ENCODE measurements around the gene STIM1. TPM values are rescaled to one million over a fixed set of nuclear protein-coding genes. Genes with fewer than 3 reads are reported as not detected.

Gene STIM1
- total RNA-seq, 1 experiment from 2014 or later, result 55.1 TPM

DNA sequence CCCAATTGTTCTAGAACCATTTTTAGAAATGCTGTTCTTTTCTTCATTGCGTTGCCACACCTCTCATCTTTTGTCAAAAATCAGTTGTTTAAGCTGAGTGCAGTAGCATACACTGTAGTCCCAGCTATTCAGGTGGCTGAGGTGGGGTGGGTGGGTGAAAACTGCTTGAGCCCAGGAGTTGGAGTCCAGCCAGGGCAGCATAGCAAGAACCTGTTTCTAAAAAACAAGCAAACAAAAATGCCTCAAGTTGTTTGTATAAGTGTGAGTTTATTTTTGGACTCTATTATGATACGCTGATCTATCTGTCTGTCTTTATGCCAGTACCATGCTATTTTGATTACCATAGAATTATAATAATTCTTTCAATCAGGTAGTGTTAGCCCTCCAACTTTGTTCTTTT lies 176.6 kb downstream of the STIM1 start:
- no peaks in the 10 kb centered on the region for H3K36me3 Mint-ChIP-seq (ENCODE audit: insufficient read depth, unreplicated experiment)
- POLR2A ChIA-PET, result no interaction called here
- TF ChIP-seq, protein P1, sequence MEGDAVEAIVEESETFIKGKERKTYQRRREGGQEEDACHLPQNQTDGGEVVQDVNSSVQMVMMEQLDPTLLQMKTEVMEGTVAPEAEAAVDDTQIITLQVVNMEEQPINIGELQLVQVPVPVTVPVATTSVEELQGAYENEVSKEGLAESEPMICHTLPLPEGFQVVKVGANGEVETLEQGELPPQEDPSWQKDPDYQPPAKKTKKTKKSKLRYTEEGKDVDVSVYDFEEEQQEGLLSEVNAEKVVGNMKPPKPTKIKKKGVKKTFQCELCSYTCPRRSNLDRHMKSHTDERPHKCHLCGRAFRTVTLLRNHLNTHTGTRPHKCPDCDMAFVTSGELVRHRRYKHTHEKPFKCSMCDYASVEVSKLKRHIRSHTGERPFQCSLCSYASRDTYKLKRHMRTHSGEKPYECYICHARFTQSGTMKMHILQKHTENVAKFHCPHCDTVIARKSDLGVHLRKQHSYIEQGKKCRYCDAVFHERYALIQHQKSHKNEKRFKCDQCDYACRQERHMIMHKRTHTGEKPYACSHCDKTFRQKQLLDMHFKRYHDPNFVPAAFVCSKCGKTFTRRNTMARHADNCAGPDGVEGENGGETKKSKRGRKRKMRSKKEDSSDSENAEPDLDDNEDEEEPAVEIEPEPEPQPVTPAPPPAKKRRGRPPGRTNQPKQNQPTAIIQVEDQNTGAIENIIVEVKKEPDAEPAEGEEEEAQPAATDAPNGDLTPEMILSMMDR (IDR thresholded peaks at IDR 0.05; ENCODE audit: insufficient read depth in 1 of 2, low read depth in 1 of 2, low read length in 1 of 2, severe bottlenecking in 1 of 2, unreplicated experiment in 1 of 2), result no peak
- H3K27ac Mint-ChIP-seq (ENCODE audit: unreplicated experiment), result no peak overlapping the region
- no peaks in the 10 kb centered on the region for H3K4me1 Mint-ChIP-seq (ENCODE audit: low read depth, unreplicated experiment)
- no peaks in the 10 kb centered on the region for H3K27me3 ChIP-seq (replicated peaks; ENCODE audit: control insufficient read depth, insufficient read depth, low read length)
- no peaks in the 10 kb centered on the region for H3K27me3 Mint-ChIP-seq (ENCODE audit: insufficient read depth, unreplicated experiment)
- H3K36me3 ChIP-seq (ENCODE audit: control insufficient read depth, insufficient read depth, low read length), result no peaks in the 10 kb centered on the region; the same call in 1 of the 2 replicates
- peaks cover 9% of the 10 kb centered on the region; the same call in 1 of the 2 replicates for H3K9me3 ChIP-seq
- no TSS peak for BruUV-seq (replicated peaks)
- H3K9me3 Mint-ChIP-seq (ENCODE audit: unreplicated experiment), result peaks cover 25% of the 10 kb centered on the region
- DNase-seq, result no peak
- CTCF ChIA-PET, result interaction anchor here (0.7 kb wide), 1 partner anchor 35 kb away, joined by 3 read pairs; no protein-coding TSS in a partner anchor
- intact Hi-C loops (cut with micrococcal nuclease; ENCODE audit: unreplicated experiment), result no loop called here
- no peak overlapping the region for H3K4me3 Mint-ChIP-seq (ENCODE audit: unreplicated experiment)
- H3K4me1 ChIP-seq, result no peaks in the 10 kb centered on the region
- H3K4me3 ChIP-seq (ENCODE audit: low read depth, low read length), result no peak overlapping the region

DNA sequence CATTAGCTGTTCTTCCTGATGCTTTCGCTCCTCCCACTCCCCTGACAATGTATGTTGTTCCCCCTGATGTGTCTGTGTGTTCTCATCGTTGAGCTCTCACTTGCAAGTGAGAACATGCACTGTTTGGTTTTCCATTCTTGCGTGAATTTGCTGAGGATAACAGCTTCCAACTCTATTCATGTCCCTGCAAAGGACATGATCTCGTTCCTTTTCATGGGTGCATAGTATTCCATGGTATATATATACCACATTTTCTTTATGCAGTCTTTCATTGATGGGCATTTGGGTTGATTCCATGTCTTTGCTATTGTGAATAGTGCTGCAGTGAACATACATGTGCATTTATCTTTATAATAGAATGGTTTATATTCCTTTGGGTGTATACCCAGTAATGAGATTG lies 180.5 kb downstream of the STIM1 start:
- no peaks in the 10 kb centered on the region for H3K36me3 Mint-ChIP-seq (ENCODE audit: insufficient read depth, unreplicated experiment)
- H3K27me3 Mint-ChIP-seq (ENCODE audit: insufficient read depth, unreplicated experiment), result no peaks in the 10 kb centered on the region
- no TSS peak for BruUV-seq (replicated peaks)
- H3K27ac Mint-ChIP-seq (ENCODE audit: unreplicated experiment), result no peak overlapping the region
- H3K9me3 Mint-ChIP-seq (ENCODE audit: unreplicated experiment), result peaks cover 22% of the 10 kb centered on the region
- no peaks in the 10 kb centered on the region for H3K4me1 ChIP-seq
- ChIA-PET CTCF (no interaction called here), POLR2A (no interaction called here)
- DNase-seq, result no peak
- H3K36me3 ChIP-seq (ENCODE audit: control insufficient read depth, insufficient read depth, low read length), result no peaks in the 10 kb centered on the region
- H3K4me3 Mint-ChIP-seq (ENCODE audit: unreplicated experiment), result no peak overlapping the region
- H3K9me3 ChIP-seq, result peaks cover 9% of the 10 kb centered on the region; the same call in 1 of the 2 replicates
- no peak overlapping the region for H3K4me3 ChIP-seq (ENCODE audit: low read depth, low read length)
- TF ChIP-seq, protein P1 (IDR thresholded peaks at IDR 0.05; ENCODE audit: insufficient read depth in 1 of 2, low read depth in 1 of 2, low read length in 1 of 2, severe bottlenecking in 1 of 2, unreplicated experiment in 1 of 2), result no peak
- H3K4me1 Mint-ChIP-seq (ENCODE audit: low read depth, unreplicated experiment), result no peaks in the 10 kb centered on the region
- no peaks in the 10 kb centered on the region for H3K27me3 ChIP-seq (replicated peaks; ENCODE audit: control insufficient read depth, insufficient read depth, low read length)
- intact Hi-C loops (cut with micrococcal nuclease; ENCODE audit: unreplicated experiment), result no loop called here

DNA sequence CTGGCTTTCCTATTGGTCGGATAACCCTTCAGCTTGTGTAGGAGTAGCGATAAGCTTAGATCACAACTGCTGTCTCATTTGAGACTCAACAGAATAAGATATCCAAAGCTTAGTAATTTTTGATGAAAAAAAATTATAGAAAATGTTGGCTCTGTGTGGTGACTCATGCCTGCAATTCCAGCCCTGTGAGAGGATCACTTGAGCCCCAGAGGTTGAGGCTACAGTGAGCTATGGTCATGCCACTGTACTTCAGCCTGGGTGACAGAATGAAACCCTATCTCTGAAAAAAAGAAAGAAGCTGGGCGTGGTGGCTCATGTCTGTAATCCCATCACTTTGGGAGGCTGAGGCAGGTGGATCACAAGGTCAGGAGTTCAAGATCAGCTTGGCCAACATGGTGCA lies 183.5 kb downstream of the STIM1 start:
- intact Hi-C loops (cut with micrococcal nuclease; ENCODE audit: unreplicated experiment), result no loop called here
- Histone ChIP-seq H3K36me3 (ENCODE audit: control insufficient read depth, insufficient read depth, low read length) (no peaks in the 10 kb centered on the region; the same call in 1 of the 2 replicates), H3K9me3 (no peaks in the 10 kb centered on the region), H3K4me3 (ENCODE audit: low read depth, low read length) (no peak overlapping the region), H3K4me1 (no peaks in the 10 kb centered on the region; the same call in 1 of the 2 replicates), H3K27me3 (replicated peaks; ENCODE audit: control insufficient read depth, insufficient read depth, low read length) (no peaks in the 10 kb centered on the region)
- Mint-ChIP-seq H3K4me3 (ENCODE audit: unreplicated experiment) (no peak overlapping the region), H3K9me3 (ENCODE audit: unreplicated experiment) (peaks cover 22% of the 10 kb centered on the region), H3K27ac (ENCODE audit: unreplicated experiment) (no peak overlapping the region), H3K27me3 (ENCODE audit: insufficient read depth, unreplicated experiment) (no peaks in the 10 kb centered on the region), H3K36me3 (ENCODE audit: insufficient read depth, unreplicated experiment) (no peaks in the 10 kb centered on the region), H3K4me1 (ENCODE audit: low read depth, unreplicated experiment) (no peaks in the 10 kb centered on the region)
- POLR2A ChIA-PET, result no interaction called here
- TF ChIP-seq, protein P1 (IDR thresholded peaks at IDR 0.05; ENCODE audit: insufficient read depth in 1 of 2, low read depth in 1 of 2, low read length in 1 of 2, severe bottlenecking in 1 of 2, unreplicated experiment in 1 of 2), result no peak
- BruUV-seq (replicated peaks), result no TSS peak
- CTCF ChIA-PET, result interaction anchor here (0.6 kb wide), 1 partner anchor 161 kb away, joined by 3 read pairs; no protein-coding TSS in a partner anchor
- DNase-seq, result no peak

Data from Caco-2 (cell line).